CD4-positive, alpha-beta T cell treated with Interleukin-12 subunit alpha and Interleukin-12 subunit beta, for 1 hour (primary cell): ENCODE results near the gene GH1.

Source experiments
- DNase-seq: peaks from one replicate; pipeline ENCODE4 v3.0.0-alpha.2; 2020

Gene GH1

GRCh38 chr17:63944736-63945499 is 26.3 kb upstream of the GH1 start:
- no peak for DNase-seq

- DNase-seq, result no peak
These were observed 25.1 kb upstream of the GH1 start for GRCh38 chr17:63943745-63944144.

GRCh38 chr17:63942309-63942985 is 23.8 kb upstream of the GH1 start:
- DNase-seq, result no peak

GRCh38 chr17:63941751-63942150 is 23.1 kb upstream of the GH1 start:
- DNase-seq, result no peak

GRCh38 chr17:63941162-63941561 is 22.5 kb upstream of the GH1 start:
- no peak for DNase-seq

- DNase-seq, result no peak
These were observed 21.9 kb upstream of the GH1 start for GRCh38 chr17:63940584-63940983.

GRCh38 chr17:63939884-63940283 is 21.2 kb upstream of the GH1 start:
- DNase-seq, result no peak

GRCh38 chr17:63939401-63939800 is 20.8 kb upstream of the GH1 start:
- DNase-seq, result no peak

GRCh38 chr17:63937920-63938319 is 19.3 kb upstream of the GH1 start:
- DNase-seq, result no peak

GRCh38 chr17:63937319-63937718 is 18.7 kb upstream of the GH1 start:
- DNase-seq, result no peak

- DNase-seq, result no peak
These were observed 15.8 kb upstream of the GH1 start for GRCh38 chr17:63934183-63935112.

- no peak for DNase-seq
These were observed 15.0 kb upstream of the GH1 start for GRCh38 chr17:63933598-63933997.

- no peak for DNase-seq
These were observed 14.1 kb upstream of the GH1 start for GRCh38 chr17:63932721-63933120.

GRCh38 chr17:63931981-63932561 is 13.4 kb upstream of the GH1 start, which contains the start of gene CD79B:
Gene CD79B, minus strand, starts transcription at chr17:63932331. Its CDS starts 70 bp downstream, at chr17:63932261.
- peak; percentile 27 for DNase-seq

GRCh38 chr17:63930951-63931575 is 12.4 kb upstream of the GH1 start:
- DNase-seq, result peak; percentile 70

GRCh38 chr17:63929860-63930766 is 11.5 kb upstream of the GH1 start:
- DNase-seq, result no peak

GRCh38 chr17:63928966-63929695 is 10.5 kb upstream of the GH1 start:
- DNase-seq, result no peak

- no peak for DNase-seq
These were observed 9.6 kb upstream of the GH1 start for GRCh38 chr17:63928172-63928666.

- no peak for DNase-seq
These were observed 9.0 kb upstream of the GH1 start for GRCh38 chr17:63927464-63928171.

- DNase-seq, result no peak
These were observed 7.5 kb upstream of the GH1 start for GRCh38 chr17:63926164-63926563.
